K562 (cell line): Measurements from ENCODE around the gene HMOX2. TPM values are rescaled to one million over a fixed set of nuclear protein-coding genes. Genes with fewer than 3 reads are reported as not detected.

ENCODE experiments used
- ARID2 ChIP-seq: fragments of 450-650 bp; IDR thresholded peaks from 2 replicates; pipeline ENCODE4 v1.6.1; 2017; ENCODE audit warnings: antibody characterized with exemption, mild to moderate bottlenecking
- BDP1 ChIP-seq: IDR thresholded peaks from 3 replicates; pipeline ENCODE4 v1.6.1; 2011; ENCODE audit not compliant: insufficient read length, insufficient read depth
- CBFA2T3 ChIP-seq: fragments of 450-650 bp; IDR thresholded peaks from 2 replicates; pipeline ENCODE4 v1.6.1; 2017
- CBFB ChIP-seq: sonication (generic); formaldehyde crosslinking; IDR thresholded peaks from 2 replicates; pipeline ENCODE4 v1.4.0; 2020; ENCODE audit warnings: mild to moderate bottlenecking, missing genetic modification reagents
- CGGBP1 ChIP-seq: fragments of 250-450 bp; sonication (Bioruptor Pico); IDR thresholded peaks from 2 replicates; pipeline ENCODE4 v1.9.0; 2021; ENCODE audit warnings: mild to moderate bottlenecking
- FOXJ2 ChIP-seq: fragments of 200-800 bp; sonication (Bioruptor generic); IDR thresholded peaks from 2 replicates; pipeline ENCODE4 v1.6.1; 2016; ENCODE audit warnings: missing genetic modification characterization, missing compliant biosample characterization
- FOXP4 ChIP-seq: sonication (generic); formaldehyde crosslinking; IDR thresholded peaks from 2 replicates; pipeline ENCODE4 v1.8.0; 2022; ENCODE audit warnings: mild to moderate bottlenecking, missing genetic modification reagents, borderline replicate concordance
- FUS ChIP-seq: fragments of 200-400 bp; formaldehyde crosslinking; optimal IDR thresholded peaks from 2 replicates; pipeline ENCODE3; 2017; ENCODE audit warnings: low read depth, low read length
- HOXB6 ChIP-seq: fragments of 250-450 bp; sonication (Bioruptor Pico); IDR thresholded peaks from 2 replicates; pipeline ENCODE4 v1.5.1; 2022; ENCODE audit warnings: mild to moderate bottlenecking, borderline replicate concordance
- JUND ChIP-seq, 2 experiments: IDR thresholded peaks; 2 replicates in 1 of 2; 3 replicates in 1 of 2; pipeline ENCODE4 v1.6.1; 2011; ENCODE audit warnings: borderline replicate concordance in 2 of 2, low read depth in 2 of 2, low read length in 2 of 2, improper control_type of control experiment in 1 of 2, missing biosample characterization in 1 of 2, missing genetic modification characterization in 1 of 2, missing genetic modification reagents in 1 of 2
- MIER1 ChIP-seq: fragments of 450-650 bp; IDR thresholded peaks from 2 replicates; pipeline ENCODE4 v1.6.1; 2016; ENCODE audit warnings: antibody characterized with exemption, mild to moderate bottlenecking, low read depth
- NR2C2 ChIP-seq, 2 experiments: fragments of 200-800 bp in 1 of 2; sonication (Bioruptor generic) in 1 of 2; sonication (generic) in 1 of 2; formaldehyde crosslinking in 1 of 2; IDR thresholded peaks; 2 replicates each; pipeline versions ENCODE4 v1.6.1 to v1.8.0; 2016 to 2022; ENCODE audit warnings: mild to moderate bottlenecking in 1 of 2, missing compliant biosample characterization in 1 of 2, missing genetic modification characterization in 1 of 2, missing genetic modification reagents in 1 of 2
- RHOXF2B ChIP-seq: fragments of 250-450 bp; sonication (Bioruptor Pico); conservative IDR thresholded peaks from 2 replicates; pipeline ENCODE4 v1.5.1; 2021
- RNF2 ChIP-seq: sonication (generic); IDR thresholded peaks from 2 replicates; pipeline ENCODE4 v1.6.1; 2016
- SP1 ChIP-seq: sonication (generic); formaldehyde crosslinking; IDR thresholded peaks from 2 replicates; pipeline ENCODE4 v1.8.1; 2022; ENCODE audit warnings: mild to moderate bottlenecking, missing genetic modification reagents
- SRSF9 ChIP-seq: fragments of 200-400 bp; formaldehyde crosslinking; IDR thresholded peaks from 2 replicates; pipeline ENCODE4 v1.6.1; 2017; ENCODE audit warnings: low read depth, low read length, borderline replicate concordance
- TAF9B ChIP-seq: fragments of 450-650 bp; IDR thresholded peaks from 2 replicates; pipeline ENCODE4 v1.6.1; 2018; ENCODE audit warnings: mild to moderate bottlenecking; ENCODE audit not compliant: partially characterized antibody
- ZFP36 ChIP-seq: fragments of 150-350 bp; IDR thresholded peaks from 2 replicates; pipeline ENCODE4 v1.6.1; 2018; ENCODE audit warnings: low read length, low read depth; ENCODE audit not compliant: partially characterized antibody
- ZNF184 ChIP-seq: sonication (generic); formaldehyde crosslinking; IDR thresholded peaks from 2 replicates; pipeline ENCODE4 v1.5.0; 2020; ENCODE audit warnings: missing genetic modification reagents
- ZNF217 ChIP-seq: sonication (generic); formaldehyde crosslinking; IDR thresholded peaks from 2 replicates; pipeline ENCODE4 v1.8.0; 2022; ENCODE audit warnings: mild to moderate bottlenecking, missing genetic modification reagents
- ZNF280A ChIP-seq: fragments of 450-650 bp; IDR thresholded peaks from 2 replicates; pipeline ENCODE4 v1.6.1; 2018; ENCODE audit warnings: mild to moderate bottlenecking, low read depth; ENCODE audit not compliant: partially characterized antibody
- ZNF324 ChIP-seq: fragments of 250-450 bp; sonication (Bioruptor Pico); IDR thresholded peaks from 2 replicates; pipeline ENCODE4 v1.4.0; 2020; ENCODE audit warnings: mild to moderate bottlenecking
- polyA plus RNA-seq, 8 experiments: library from polyadenylated mRNA; depleted of rRNA in 4 of 8; stranded (reverse) in 5 of 8; unstranded in 3 of 8; fragments of >200 nt; fragmentation: Nextera tagmentation in 2 of 8; fragmentation: Illumina TruSeq in 1 of 8; extraction: Ambion mirVana in 2 of 8; extraction: Trizol in 1 of 8; gene quantifications; 2 replicates each; pipeline versions ENCODE4 v1.2.1 to v1.2.3, GENCODE V29; 2011 to 2014; ENCODE audit warnings: inconsistent platforms in 1 of 8, missing spikeins in 1 of 8
- total RNA-seq, 7 experiments: library from RNA; depleted of rRNA in 6 of 7; stranded (reverse); fragments of >200 nt in 6 of 7; fragmentation: Illumina TruSeq in 2 of 7; extraction: Trizol in 2 of 7; gene quantifications; 2 replicates each; pipeline versions ENCODE4 v1.2.1 to v1.2.3, GENCODE V29; 2011 to 2021; ENCODE audit warnings: low replicate concordance in 1 of 7
- TF ChIP-seq, protein P1 (sequence below): fragments of 450-650 bp; IDR thresholded peaks from 2 replicates; pipeline ENCODE4 v1.6.1; 2017; ENCODE audit warnings: antibody characterized with exemption

HMOX2 gene
- total and polyA plus RNA-seq, 9 of the 15 experiments (the other 6 are each of a cell fraction or from before 2014, with no cell fraction given) = 26.8 to 87.4 (median 57.4) TPM

- TF ChIP-seq ZNF184 (no peak), FOXP4 (CRISPR knock-in tag) (0 out of 2 replicates have a peak, but pooled peaks have one; percentile 53), ZFP36 (peak; percentile 19), CBFB (CRISPR knock-in tag) (no peak), ARID2 (no peak), ZNF217 (CRISPR knock-in tag) (no peak), ZNF280A (no peak), RHOXF2B (CRISPR knock-in tag) (no peak), BDP1 (no peak), TAF9B (peak; percentile 82), SP1 (peak; percentile 72), JUND (IDR thresholded peaks at IDR 0.05; ENCODE audit: borderline replicate concordance, low read depth, low read length) (peak; percentile 50; the same call in 1 of the 2 replicates), JUND (tag; IDR thresholded peaks at IDR 0.05; ENCODE audit: borderline replicate concordance, low read depth, low read length) (no peak; the same call in 2 of the 3 replicates), ZNF324 (CRISPR knock-in tag) (no peak), MIER1 (no peak), SRSF9 (no peak), NR2C2 (CRISPR knock-in tag; IDR thresholded peaks at IDR 0.05) (0 out of 2 replicates have a peak, but pooled peaks have one; percentile 20), NR2C2 (tag; IDR thresholded peaks at IDR 0.05) (no peak; the same call in 1 of the 2 replicates), HOXB6 (CRISPR knock-in tag) (no peak), CGGBP1 (CRISPR knock-in tag) (no peak), CBFA2T3 (peak; percentile 44), FUS (no peak), FOXJ2 (tag) (no peak), RNF2 (peak; percentile 80)
- TF ChIP-seq, protein P1, sequence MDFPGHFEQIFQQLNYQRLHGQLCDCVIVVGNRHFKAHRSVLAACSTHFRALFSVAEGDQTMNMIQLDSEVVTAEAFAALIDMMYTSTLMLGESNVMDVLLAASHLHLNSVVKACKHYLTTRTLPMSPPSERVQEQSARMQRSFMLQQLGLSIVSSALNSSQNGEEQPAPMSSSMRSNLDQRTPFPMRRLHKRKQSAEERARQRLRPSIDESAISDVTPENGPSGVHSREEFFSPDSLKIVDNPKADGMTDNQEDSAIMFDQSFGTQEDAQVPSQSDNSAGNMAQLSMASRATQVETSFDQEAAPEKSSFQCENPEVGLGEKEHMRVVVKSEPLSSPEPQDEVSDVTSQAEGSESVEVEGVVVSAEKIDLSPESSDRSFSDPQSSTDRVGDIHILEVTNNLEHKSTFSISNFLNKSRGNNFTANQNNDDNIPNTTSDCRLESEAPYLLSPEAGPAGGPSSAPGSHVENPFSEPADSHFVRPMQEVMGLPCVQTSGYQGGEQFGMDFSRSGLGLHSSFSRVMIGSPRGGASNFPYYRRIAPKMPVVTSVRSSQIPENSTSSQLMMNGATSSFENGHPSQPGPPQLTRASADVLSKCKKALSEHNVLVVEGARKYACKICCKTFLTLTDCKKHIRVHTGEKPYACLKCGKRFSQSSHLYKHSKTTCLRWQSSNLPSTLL = no peak
Observed at GRCh38 chr16:4474192-4474961, 1.8 kb upstream of the HMOX2 start, which contains the start of gene NMRAL1 (continued).
